Left ventricle myocardium inferior (tissue), 1 donor: ENCODE measurements around the gene STON2. TPM values are rescaled to one million over a fixed set of nuclear protein-coding genes. Genes with fewer than 3 reads are reported as not detected.

ENCODE experiments used
- DNase-seq: peaks from one replicate; pipeline ENCODE4 v3.0.0-alpha.2; 2020
- H3K27ac ChIP-seq: fragments of 200-600 bp; replicated peaks from 2 replicates; pipeline ENCODE4 v1.8.0; 2021
- H3K27me3 ChIP-seq: fragments of 200-600 bp; 2 replicates; pipeline ENCODE4 v1.8.0; 2021; ENCODE audit warnings: low read depth
- H3K36me3 ChIP-seq: fragments of 200-600 bp; 2 replicates; pipeline ENCODE4 v1.8.0; 2021
- H3K4me1 ChIP-seq: fragments of 200-600 bp; 2 replicates; pipeline ENCODE4 v1.8.0; 2021
- H3K4me3 ChIP-seq: fragments of 200-600 bp; 2 replicates; pipeline ENCODE4 v1.8.0; 2021; ENCODE audit warnings: mild to moderate bottlenecking, moderate library complexity
- H3K9me3 ChIP-seq: fragments of 200-600 bp; replicated peaks from 2 replicates; pipeline ENCODE4 v1.8.0; 2021
- intact Hi-C: fragments of 100-400 bp; cut with micrococcal nuclease; formaldehyde crosslinking; loops from one replicate; pipeline ENCODE4 v1.11.0; 2022
- total RNA-seq: library from RNA; stranded (reverse); fragmentation: NEBNext Ultra II Directional; extraction: Animal tissue kit (Norgen Biotek cat#: 25700); gene quantifications from one replicate; pipeline ENCODE4 v1.2.1, GENCODE V29; 2021
- TF ChIP-seq, protein P1 (sequence below): fragments of 200-600 bp; IDR thresholded peaks from 2 replicates; pipeline ENCODE4 v1.8.0; 2021; ENCODE audit warnings: antibody characterized with exemption, mild to moderate bottlenecking, borderline replicate concordance
- donor health status: DM: no; HTN: yes; CAD: no; lungs with severe emphysema.

Gene STON2
- total RNA-seq, 1 donor from 2014 or later = 8.3 TPM

DNA sequence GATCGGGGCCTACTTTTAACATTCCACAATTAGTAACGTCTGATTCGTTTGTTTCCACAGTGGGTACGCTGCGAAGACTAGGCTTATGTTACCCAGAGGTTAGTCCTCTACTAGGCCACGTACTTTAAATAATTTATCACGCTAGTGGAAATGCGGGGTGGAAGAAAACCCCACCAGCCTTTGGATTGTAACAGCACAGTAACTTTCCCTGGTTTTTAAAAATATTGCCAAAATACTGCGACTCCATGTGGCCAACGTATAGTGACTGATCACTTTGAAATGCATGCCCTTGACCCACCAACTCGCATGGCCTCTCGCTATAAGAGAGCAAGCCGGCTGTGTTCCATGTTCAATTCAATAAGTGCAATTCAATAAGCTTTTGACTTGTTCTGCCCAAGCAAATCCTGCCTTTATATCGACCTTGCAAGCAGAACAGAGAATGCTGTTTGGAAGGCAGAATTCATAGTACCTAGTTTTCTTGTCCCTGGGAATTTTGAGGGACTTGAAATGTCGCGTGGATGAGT, 178.5 kb downstream of the STON2 start:
- TF ChIP-seq, protein P1, sequence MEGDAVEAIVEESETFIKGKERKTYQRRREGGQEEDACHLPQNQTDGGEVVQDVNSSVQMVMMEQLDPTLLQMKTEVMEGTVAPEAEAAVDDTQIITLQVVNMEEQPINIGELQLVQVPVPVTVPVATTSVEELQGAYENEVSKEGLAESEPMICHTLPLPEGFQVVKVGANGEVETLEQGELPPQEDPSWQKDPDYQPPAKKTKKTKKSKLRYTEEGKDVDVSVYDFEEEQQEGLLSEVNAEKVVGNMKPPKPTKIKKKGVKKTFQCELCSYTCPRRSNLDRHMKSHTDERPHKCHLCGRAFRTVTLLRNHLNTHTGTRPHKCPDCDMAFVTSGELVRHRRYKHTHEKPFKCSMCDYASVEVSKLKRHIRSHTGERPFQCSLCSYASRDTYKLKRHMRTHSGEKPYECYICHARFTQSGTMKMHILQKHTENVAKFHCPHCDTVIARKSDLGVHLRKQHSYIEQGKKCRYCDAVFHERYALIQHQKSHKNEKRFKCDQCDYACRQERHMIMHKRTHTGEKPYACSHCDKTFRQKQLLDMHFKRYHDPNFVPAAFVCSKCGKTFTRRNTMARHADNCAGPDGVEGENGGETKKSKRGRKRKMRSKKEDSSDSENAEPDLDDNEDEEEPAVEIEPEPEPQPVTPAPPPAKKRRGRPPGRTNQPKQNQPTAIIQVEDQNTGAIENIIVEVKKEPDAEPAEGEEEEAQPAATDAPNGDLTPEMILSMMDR = no peak
- Histone ChIP-seq H3K27ac (peak overlapping the region; percentile 96), H3K36me3 (no peaks in the 10 kb centered on the region), H3K4me1 (peaks cover 33% of the 10 kb centered on the region), H3K4me3 (peak overlapping the region; percentile 80), H3K27me3 (no peaks in the 10 kb centered on the region), H3K9me3 (no peaks in the 10 kb centered on the region)
- intact Hi-C loops = no loop called here
- no peak for DNase-seq

DNA sequence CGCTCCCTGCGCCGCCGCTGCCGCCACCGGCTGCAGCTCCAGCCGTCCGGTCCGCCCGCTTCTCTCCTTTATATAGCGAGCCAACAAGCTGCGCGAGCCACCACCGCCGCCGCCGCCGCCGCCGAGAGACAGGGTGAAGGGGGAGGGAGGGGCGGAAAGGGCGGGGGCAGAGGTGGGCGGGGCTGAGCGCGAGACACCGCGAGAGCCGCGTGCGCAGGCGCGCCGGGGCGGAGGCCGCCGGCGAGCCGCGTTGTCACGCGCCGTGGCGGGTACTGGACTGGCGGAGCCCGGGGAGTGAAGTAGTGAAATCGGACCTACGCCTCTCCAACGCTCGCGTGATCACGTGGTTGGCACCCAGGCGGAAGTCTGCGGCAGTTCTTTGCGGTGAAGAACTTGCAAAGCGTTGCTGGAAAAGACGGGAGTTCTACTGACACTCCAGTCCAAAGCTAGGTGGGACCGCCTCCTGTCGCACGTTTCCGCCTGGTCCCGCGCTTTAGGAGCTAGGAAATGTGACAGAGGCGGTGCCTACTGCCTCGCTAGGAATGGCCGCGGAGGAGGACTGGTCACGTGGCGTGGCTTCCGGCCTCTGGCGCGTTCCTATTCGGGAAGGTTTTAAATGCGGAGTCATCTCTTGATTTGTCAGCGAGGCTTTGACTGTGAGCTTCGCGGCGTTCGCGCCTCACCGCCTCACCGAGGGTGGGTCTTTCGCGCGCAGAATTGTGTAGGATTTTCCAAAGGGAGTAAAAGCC, 179.1 kb downstream of the STON2 start, which contains the start of gene GTF2A1:
GTF2A1 (minus strand) TSS at position 130 of the 749 bp plus-strand sequence. CDS start 441 bp downstream, outside the sequence.
- TF ChIP-seq, protein P1 = no peak
- intact Hi-C loops = no loop called here
- Histone ChIP-seq H3K9me3 (no peaks in the 10 kb centered on the region), H3K4me3 (peak within 1 kb of the TSS; percentile 80), H3K27me3 (no peaks in the 10 kb centered on the region), H3K27ac (peak within 1 kb of the TSS; percentile 96), H3K4me1 (peaks cover 36% of the 10 kb centered on the region), H3K36me3 (peaks cover 3% of the 10 kb centered on the region)
- peak; percentile 95 for DNase-seq

DNA sequence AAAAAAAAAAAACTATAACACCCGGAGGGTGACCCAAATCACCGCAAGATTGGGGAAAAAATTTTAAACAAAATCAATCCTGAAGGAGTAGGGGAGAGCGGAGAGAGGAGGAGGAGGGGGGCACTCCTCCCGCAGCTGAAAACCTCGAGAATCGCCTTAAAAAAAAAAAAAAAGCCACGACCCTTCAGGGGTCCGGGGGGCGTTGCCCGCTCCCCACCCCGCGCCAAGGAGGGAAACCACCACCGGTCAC, 179.6 kb downstream of the STON2 start:
- Histone ChIP-seq H3K27me3 (no peaks in the 10 kb centered on the region), H3K4me3 (peak overlapping the region; percentile 80), H3K27ac (peak overlapping the region; percentile 96), H3K4me1 (peaks cover 36% of the 10 kb centered on the region), H3K36me3 (peaks cover 8% of the 10 kb centered on the region), H3K9me3 (no peaks in the 10 kb centered on the region)
- DNase-seq = no peak
- intact Hi-C loops = no loop called here
- TF ChIP-seq, protein P1 = no peak

DNA sequence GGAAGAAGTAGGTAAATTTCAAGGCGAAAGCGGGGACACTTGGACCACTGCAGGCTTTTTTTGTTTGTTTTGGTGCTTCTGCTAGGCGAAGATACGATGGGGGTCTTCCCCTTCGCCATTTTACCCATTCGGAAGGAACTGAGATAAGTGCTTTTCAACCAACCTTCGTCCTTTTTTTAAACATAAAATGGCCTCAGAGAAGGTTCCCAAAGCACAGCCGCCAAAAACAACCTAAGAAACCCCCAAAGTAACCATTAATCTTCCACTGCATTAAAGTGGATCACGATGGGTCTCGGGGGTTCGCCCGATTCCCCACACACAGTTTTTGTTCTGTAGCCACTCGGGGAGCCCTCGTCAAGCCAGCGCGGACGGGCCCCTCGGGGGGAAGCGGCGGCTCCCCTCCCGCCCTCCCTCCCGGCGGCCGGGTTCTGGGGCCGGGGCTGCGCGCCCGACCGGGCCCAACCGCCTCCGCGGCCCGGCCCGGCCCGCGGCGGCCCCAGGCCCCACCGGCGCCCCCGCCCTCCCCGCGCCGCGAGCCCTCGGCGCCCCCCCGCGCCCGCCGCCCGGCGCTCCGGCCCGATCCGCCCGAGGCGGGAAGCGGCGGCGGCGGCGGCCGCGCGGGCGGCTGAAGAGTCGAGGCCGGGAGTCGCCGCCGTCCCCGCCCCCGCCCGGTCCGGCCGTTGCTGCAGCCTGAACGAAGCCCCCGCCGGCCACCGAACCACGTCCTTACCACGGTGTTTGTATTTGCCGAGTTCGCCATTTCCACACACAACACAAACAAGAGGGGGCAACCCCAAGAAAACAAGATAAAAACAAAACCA, 180.2 kb downstream of the STON2 start:
- DNase-seq = peak; percentile 45
- H3K27me3 ChIP-seq = no peaks in the 10 kb centered on the region
- peak overlapping the region; percentile 80 for H3K4me3 ChIP-seq
- H3K9me3 ChIP-seq = no peaks in the 10 kb centered on the region
- intact Hi-C loops = no loop called here
- H3K4me1 ChIP-seq = peaks cover 36% of the 10 kb centered on the region
- TF ChIP-seq, protein P1 = no peak
- H3K27ac ChIP-seq = peak overlapping the region; percentile 96
- H3K36me3 ChIP-seq = peaks cover 14% of the 10 kb centered on the region

DNA sequence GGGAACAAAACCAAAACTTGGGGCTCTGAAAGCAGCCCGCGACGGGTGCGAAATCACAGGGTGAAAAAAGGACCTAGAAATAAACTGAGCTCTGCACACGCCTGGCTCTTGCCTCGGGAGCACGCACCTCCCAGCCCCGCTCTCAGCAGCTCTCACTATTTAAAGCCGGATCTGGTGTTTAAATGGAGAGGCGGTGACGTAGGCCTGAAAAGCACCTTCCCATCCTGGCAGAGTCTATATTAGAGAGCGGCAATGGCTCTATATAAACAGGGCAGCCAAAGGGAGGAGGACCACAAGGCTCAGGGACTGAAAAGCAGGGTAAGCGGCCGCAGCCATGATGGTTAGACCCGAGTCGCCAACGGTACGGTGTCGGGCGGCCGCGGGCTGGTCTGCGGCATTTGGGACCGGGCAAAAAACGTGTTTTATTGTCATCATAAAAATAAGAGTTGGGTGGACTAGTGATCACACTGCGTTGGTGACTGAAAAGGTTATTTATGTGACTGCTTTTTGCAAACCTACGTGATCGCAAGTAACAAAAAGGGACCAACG, 180.8 kb downstream of the STON2 start:
- intact Hi-C loops = no loop called here
- Histone ChIP-seq H3K27ac (peak overlapping the region; percentile 96), H3K9me3 (no peaks in the 10 kb centered on the region), H3K27me3 (no peaks in the 10 kb centered on the region), H3K36me3 (peaks cover 21% of the 10 kb centered on the region), H3K4me1 (peaks cover 36% of the 10 kb centered on the region), H3K4me3 (peak overlapping the region; percentile 80)
- TF ChIP-seq, protein P1 = no peak
- peak; percentile 89 for DNase-seq
